Measurements from ENCODE around the gene NYAP1. TPM values are rescaled to one million over a fixed set of nuclear protein-coding genes. Genes with fewer than 3 reads are reported as not detected.

NYAP1 gene
- polyA plus RNA-seq, 1 donor (not counting 4 experiments of a cell fraction or from before 2014, with no cell fraction given) = 0.16 TPM

DNA sequence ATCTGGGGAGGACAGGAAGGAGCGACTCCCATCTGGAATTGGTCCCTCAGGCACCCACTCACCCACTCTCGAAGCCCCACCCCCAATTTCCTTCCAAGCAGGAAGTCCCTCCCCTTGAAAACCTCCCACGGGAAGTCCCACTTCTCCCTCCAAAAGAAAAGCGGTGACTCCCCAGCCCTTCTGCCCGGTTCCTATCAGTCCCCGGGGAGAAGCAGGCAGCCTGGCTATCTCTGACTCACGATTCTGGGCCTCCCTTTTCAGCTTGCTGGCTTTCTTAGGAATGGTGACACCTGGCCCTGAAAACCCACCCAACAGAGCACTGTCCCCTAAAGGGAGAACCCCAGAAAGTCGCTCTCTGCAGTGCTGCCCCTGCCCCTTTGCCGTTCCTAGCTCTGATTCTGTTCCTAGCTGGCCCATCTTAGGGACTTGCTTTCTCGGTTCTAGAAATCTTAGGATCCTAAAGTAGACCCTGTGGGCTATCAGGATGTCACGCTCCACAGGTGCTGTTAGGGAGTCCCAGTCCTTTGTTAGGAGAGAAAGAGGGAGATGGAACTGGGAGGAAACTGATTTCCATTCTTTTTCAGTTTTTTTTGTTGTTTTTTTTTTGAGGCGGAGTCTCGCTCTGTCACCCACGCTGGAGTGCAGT lies 10.8 kb upstream of the NYAP1 start:
- Histone ChIP-seq H3K9ac (ENCODE audit: control insufficient read depth, extremely low read depth, insufficient read depth, low read length) (peak overlapping the region; percentile 1), H3K4me2 (ENCODE audit: control insufficient read depth, extremely low read depth, insufficient read depth, low read depth, low read length) (peak overlapping the region; percentile 67), H3K9me3 (ENCODE audit: control insufficient read depth, low read depth, low read length) (no peaks in the 10 kb centered on the region), H2AFZ (ENCODE audit: control insufficient read depth, low read length) (peak overlapping the region; percentile 51), H3K9me1 (ENCODE audit: control insufficient read depth, extremely low read depth, insufficient read depth, low read length) (no peaks in the 10 kb centered on the region), H3K4me1 (ENCODE audit: control insufficient read depth, extremely low read depth, insufficient read depth, low read length) (peaks cover 30% of the 10 kb centered on the region), H3K27ac (ENCODE audit: control insufficient read depth, insufficient read depth, low read length) (peak overlapping the region; percentile 31), H4K20me1 (ENCODE audit: control insufficient read depth, extremely low read depth, insufficient read depth, low read length) (no peaks in the 10 kb centered on the region), H3K4me3 (ENCODE audit: control insufficient read depth in 2 of 3, extremely low read depth in 1 of 3, insufficient read depth in 2 of 3, low read depth in 1 of 3, low read length in 3 of 3) (peak overlapping the region in 1 of 3 experiments; percentile 49), H3K36me3 (ENCODE audit: control insufficient read depth in 2 of 2, extremely low read depth in 1 of 2, insufficient read depth in 2 of 2, low read length in 2 of 2) (peaks cover 0 to 13% of the 10 kb centered on the region in 2 experiments), H3K27me3 (ENCODE audit: control insufficient read depth, extremely low read depth, insufficient read depth, low read length) (no peaks in the 10 kb centered on the region), H3K79me2 (ENCODE audit: control insufficient read depth, insufficient read depth, low read length) (peaks cover 23% of the 10 kb centered on the region)
- no peak for FAIRE-seq
- TF ChIP-seq, protein P1, sequence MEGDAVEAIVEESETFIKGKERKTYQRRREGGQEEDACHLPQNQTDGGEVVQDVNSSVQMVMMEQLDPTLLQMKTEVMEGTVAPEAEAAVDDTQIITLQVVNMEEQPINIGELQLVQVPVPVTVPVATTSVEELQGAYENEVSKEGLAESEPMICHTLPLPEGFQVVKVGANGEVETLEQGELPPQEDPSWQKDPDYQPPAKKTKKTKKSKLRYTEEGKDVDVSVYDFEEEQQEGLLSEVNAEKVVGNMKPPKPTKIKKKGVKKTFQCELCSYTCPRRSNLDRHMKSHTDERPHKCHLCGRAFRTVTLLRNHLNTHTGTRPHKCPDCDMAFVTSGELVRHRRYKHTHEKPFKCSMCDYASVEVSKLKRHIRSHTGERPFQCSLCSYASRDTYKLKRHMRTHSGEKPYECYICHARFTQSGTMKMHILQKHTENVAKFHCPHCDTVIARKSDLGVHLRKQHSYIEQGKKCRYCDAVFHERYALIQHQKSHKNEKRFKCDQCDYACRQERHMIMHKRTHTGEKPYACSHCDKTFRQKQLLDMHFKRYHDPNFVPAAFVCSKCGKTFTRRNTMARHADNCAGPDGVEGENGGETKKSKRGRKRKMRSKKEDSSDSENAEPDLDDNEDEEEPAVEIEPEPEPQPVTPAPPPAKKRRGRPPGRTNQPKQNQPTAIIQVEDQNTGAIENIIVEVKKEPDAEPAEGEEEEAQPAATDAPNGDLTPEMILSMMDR (optimal IDR thresholded peaks at IDR 0.05 in 1 of 3, IDR thresholded peaks at IDR 0.05 in 1 of 3, conservative IDR thresholded peaks at IDR 0.05 in 1 of 3; ENCODE audit: extremely low read depth in 1 of 3, insufficient read depth in 2 of 3, low read length in 3 of 3) = no peak
- TF ChIP-seq EZH2 (IDR thresholded peaks at IDR 0.05; ENCODE audit: low read length) = no peak
- dilution Hi-C loops (cut with MboI; ENCODE audit: extremely low pct_ligation_motif_present, low sequenced_read_pairs) = no loop called here
- no peak for DNase-seq (ENCODE audit: low read depth, low spot score)

DNA sequence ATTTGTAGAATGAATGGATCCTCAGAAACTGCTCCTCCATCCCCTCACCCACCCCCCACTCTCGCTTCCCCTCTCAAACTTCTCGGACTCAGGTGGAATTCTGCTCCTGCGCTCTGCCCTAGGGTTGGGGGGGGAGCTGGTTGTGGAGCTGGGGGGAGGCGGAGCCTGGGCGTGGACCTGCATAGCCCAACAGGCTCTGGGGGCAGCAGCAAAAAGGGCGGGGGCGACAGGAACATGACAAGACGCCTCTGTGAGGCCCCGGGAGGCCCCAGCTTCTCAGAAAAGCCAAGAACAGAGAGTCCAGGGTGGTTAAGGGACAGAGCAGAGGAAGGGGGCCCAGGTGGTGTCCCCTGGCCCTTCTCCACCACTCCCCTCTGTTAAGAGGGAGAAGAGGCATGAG lies 8.2 kb upstream of the NYAP1 start:
- H3K4me3 ChIP-seq (ENCODE audit: control insufficient read depth in 2 of 3, extremely low read depth in 1 of 3, insufficient read depth in 2 of 3, low read depth in 1 of 3, low read length in 3 of 3) = no peak overlapping the region
- no peak overlapping the region for H2AFZ ChIP-seq (ENCODE audit: control insufficient read depth, low read length)
- no peaks in the 10 kb centered on the region for H3K9me3 ChIP-seq (ENCODE audit: control insufficient read depth, low read depth, low read length)
- H3K4me2 ChIP-seq (ENCODE audit: control insufficient read depth, extremely low read depth, insufficient read depth, low read depth, low read length) = peak overlapping the region; percentile 37
- DNase-seq (ENCODE audit: low read depth, low spot score) (no peak), FAIRE-seq (no peak)
- H4K20me1 ChIP-seq (ENCODE audit: control insufficient read depth, extremely low read depth, insufficient read depth, low read length) = no peaks in the 10 kb centered on the region
- TF ChIP-seq, protein P1 (optimal IDR thresholded peaks at IDR 0.05 in 1 of 3, IDR thresholded peaks at IDR 0.05 in 1 of 3, conservative IDR thresholded peaks at IDR 0.05 in 1 of 3; ENCODE audit: extremely low read depth in 1 of 3, insufficient read depth in 2 of 3, low read length in 3 of 3) = no peak
- no peak for TF ChIP-seq EZH2 (IDR thresholded peaks at IDR 0.05; ENCODE audit: low read length)
- H3K9me1 ChIP-seq (ENCODE audit: control insufficient read depth, extremely low read depth, insufficient read depth, low read length) = no peaks in the 10 kb centered on the region
- dilution Hi-C loops (cut with MboI; ENCODE audit: extremely low pct_ligation_motif_present, low sequenced_read_pairs) = no loop called here
- H3K4me1 ChIP-seq (ENCODE audit: control insufficient read depth, extremely low read depth, insufficient read depth, low read length) = peaks cover 33% of the 10 kb centered on the region
- peaks cover 33% of the 10 kb centered on the region for H3K79me2 ChIP-seq (ENCODE audit: control insufficient read depth, insufficient read depth, low read length)
- no peak overlapping the region for H3K9ac ChIP-seq (ENCODE audit: control insufficient read depth, extremely low read depth, insufficient read depth, low read length)
- no peaks in the 10 kb centered on the region for H3K27me3 ChIP-seq (ENCODE audit: control insufficient read depth, extremely low read depth, insufficient read depth, low read length)
- no peak overlapping the region for H3K27ac ChIP-seq (ENCODE audit: control insufficient read depth, insufficient read depth, low read length)
- peaks cover 0 to 9% of the 10 kb centered on the region in 2 experiments for H3K36me3 ChIP-seq (ENCODE audit: control insufficient read depth in 2 of 2, extremely low read depth in 1 of 2, insufficient read depth in 2 of 2, low read length in 2 of 2)
